Dermis blood vessel endothelial cell (primary cell): ENCODE results near the gene FAM83B. TPM values are rescaled to one million over a fixed set of nuclear protein-coding genes. Genes with fewer than 3 reads are reported as not detected.
"Not testable (repeated sequence)": the region's sequence is repeated elsewhere in the genome, so short reads cannot be mapped to it uniquely, and the experiment has no call there.

ENCODE experiments used
- DNase-seq: peaks from one replicate; pipeline ENCODE4 v3.0.0; 2010
- total RNA-seq: library from RNA; depleted of rRNA; stranded (reverse); fragments of >200 nt; gene quantifications from 2 replicates; pipeline ENCODE4 v1.2.3, GENCODE V29; 2014

Gene FAM83B
- total RNA-seq, 1 donor from 2014 or later: not detected

- DNase-seq: no peak
Observed at GRCh38 chr6:54899442-54899841, 52.9 kb downstream of the FAM83B start.

DNA sequence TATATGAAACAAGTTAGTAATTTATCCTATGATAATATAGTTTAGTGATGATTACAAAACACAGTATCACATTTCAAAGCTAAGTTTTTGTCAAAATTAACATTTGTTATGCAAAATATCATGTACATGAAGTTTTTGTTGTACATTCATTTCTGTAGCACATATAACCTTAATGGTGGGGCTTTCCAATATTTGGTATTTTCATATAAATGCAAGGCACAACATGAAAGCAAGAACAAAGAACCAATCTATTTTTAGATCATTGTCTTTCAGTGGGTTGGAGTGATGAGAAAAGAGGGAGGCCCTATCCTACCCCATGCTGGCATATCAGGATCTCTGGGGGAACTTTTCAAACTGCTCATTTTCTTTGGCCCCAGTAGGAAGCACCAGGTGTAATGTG, 53.4 kb downstream of the FAM83B start:
- DNase-seq: no peak

- no peak for DNase-seq
Observed at GRCh38 chr6:54900666-54901065, 54.1 kb downstream of the FAM83B start.

- no peak for DNase-seq
Observed at GRCh38 chr6:54903884-54904283, 57.3 kb downstream of the FAM83B start.

GRCh38 chr6:54907355-54907754, 60.8 kb downstream of the FAM83B start:
- no peak for DNase-seq

DNA sequence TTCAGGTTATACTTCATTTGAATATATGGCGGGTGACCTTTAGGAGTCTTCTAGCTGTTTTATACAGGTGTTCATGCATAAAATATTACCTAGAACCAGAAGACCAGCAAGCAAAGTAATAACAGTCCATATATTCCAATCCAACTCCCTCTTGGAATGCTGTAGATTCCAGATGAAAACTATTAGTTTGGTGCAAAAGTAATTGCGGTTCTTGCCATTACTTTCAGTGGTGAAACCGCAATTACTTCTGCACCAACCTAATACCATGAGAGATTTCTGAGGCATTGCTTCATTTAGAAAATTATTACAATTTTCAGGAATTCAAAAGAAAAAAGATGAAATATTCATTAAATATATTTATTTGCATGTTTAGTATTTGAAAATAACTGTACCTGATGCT, 62.6 kb downstream of the FAM83B start:
- DNase-seq: no peak

DNA sequence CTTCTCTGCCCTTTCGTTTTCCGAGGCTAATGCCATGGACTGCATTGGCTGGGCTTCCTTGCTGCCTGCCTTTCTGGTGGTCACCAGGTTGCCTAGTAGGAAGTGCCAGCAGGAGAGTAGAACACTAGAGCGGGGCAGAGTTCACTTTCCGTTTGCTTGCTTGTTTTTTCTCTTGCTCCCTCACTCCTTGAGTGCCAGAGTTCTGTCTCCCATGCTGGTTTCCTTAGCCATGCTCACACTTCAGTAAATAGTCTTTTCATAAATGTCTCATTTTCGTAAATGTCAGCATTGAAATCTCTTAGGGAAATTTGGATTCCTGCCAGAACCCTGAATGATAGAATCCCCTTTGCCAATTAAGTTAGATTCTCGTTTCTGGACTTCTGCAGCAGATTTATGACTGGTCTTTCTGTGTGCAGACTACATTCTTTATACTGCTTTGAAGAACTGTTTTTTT, 63.9 kb downstream of the FAM83B start:
- no peak for DNase-seq

DNA sequence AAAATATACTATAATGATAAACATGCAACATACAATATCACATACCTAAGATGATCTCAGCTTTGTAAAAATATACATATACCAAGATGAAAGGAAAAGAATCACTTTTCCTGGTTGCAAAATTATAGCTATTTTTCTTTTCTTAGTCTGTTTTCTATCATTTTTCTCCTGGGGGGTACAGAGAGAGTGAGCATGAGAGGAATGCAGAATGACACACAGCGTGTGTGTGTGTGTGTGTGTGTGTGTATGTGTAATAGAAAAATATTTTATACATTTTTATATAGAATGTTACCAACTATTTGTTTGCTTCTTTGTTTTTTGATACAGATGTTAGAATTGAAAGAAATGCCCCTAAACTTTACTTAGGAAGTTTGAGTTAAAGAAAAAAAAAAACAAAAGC, 64.3 kb downstream of the FAM83B start:
- no peak for DNase-seq

DNA sequence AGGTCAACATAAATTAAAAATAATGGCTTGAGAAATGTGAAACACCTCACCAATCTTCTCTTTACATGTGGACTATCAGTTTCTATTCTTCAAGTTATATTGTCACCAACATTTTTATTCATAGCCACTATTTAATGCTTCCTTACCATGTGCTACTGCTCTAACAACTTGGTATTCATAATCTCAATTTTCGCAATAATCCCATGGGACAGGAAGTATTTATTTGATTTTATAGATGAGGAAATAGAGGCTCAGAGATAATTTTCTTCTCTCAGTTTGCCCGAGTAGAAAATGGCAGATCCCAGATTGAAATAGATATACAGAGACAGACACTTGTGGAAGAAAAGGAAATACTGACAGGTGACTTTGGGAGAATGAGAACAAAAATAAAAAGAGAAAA, 66.6 kb downstream of the FAM83B start:
- DNase-seq: no peak

GRCh38 chr6:54916858-54917257, 70.3 kb downstream of the FAM83B start:
- DNase-seq: no peak

DNA sequence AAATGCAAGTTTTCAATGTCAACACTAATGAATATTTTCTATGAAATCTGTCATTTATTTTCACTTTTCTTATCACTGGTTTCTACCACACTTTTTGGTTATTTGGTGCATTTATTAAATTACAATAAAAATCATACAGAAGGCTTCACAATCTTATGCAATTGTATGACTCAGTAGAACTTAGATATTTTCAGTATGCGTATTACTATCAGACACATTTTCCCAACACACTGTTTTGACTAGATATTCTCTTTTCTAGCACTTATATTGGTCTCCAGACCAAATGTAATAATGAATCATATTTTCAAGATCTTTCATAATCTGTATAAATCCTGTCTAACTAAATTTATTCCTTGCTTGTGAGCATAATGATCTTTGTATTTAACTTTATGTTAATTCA, 74.1 kb downstream of the FAM83B start:
- DNase-seq: no peak

DNA sequence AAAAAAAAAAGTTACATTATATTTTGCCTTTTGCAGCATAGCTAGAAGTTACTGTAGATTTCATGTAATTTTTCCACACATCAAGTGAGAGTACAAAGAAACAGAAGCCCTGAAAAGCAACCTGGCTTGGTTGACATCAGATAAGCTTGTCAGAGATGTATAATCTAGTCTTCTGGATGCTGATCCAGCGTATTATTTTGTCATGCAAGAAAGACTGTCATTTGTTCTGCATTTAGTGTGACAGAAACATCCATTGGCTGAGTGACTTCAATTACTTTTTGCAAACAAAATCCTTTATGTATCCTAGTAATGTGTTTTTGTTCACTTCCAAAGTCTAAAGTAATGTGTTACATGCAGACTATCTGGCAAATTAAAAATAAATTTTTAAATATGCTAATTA, 75.3 kb downstream of the FAM83B start:
- no peak for DNase-seq

GRCh38 chr6:54929245-54929909, 82.8 kb downstream of the FAM83B start:
- no peak for DNase-seq

- DNase-seq: no peak
Observed at GRCh38 chr6:54932622-54933021, 86.1 kb downstream of the FAM83B start.

GRCh38 chr6:54935739-54936138, 89.2 kb downstream of the FAM83B start:
- DNase-seq: no peak

GRCh38 chr6:54937371-54937770, 90.8 kb downstream of the FAM83B start:
- DNase-seq: no peak

- DNase-seq: no peak
Observed at GRCh38 chr6:54957698-54958097, 111.1 kb downstream of the FAM83B start.

- no peak for DNase-seq
Observed at GRCh38 chr6:54958446-54958845, 111.9 kb downstream of the FAM83B start.

DNA sequence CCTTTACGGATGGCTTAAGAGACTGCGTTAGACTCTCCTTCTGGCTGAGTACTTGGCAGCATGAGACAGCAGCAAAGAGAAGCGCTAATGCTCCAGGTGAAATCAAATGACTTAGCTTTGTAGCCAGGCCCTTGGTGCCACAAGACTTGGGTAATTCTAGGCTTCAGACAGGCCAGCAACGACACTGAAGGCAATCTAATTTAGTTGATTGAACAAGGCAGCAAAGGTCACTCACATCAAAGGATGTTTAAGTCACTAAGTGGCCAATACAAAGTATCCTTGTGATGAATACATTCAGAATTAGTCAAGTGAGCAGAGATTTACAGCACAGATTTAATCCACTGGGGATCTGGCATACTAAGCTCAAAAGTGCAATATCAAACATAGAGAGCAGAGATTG, 113.2 kb downstream of the FAM83B start:
- no peak for DNase-seq

DNA sequence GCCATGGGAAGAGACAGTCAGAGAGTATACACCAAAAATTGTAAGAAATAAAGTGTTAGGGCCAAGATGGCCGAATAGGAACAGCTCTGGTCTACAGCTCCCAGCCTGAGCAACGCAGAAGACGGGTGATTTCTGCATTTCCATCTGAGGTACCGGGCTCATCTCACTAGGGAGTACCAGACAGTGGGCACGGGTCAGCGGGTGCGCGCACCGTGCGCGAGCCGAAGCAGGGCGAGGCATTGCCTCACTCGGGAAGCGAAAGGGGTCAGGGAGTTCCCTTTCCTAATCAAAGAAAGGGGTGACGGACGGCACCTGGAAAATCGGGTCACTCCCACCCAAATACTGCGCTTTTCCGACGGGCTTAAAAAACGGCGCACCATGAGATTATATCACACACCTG, 114.8 kb downstream of the FAM83B start:
- not testable (repeated sequence) for DNase-seq

GRCh38 chr6:54970337-54970736, 123.8 kb downstream of the FAM83B start:
- no peak for DNase-seq

DNA sequence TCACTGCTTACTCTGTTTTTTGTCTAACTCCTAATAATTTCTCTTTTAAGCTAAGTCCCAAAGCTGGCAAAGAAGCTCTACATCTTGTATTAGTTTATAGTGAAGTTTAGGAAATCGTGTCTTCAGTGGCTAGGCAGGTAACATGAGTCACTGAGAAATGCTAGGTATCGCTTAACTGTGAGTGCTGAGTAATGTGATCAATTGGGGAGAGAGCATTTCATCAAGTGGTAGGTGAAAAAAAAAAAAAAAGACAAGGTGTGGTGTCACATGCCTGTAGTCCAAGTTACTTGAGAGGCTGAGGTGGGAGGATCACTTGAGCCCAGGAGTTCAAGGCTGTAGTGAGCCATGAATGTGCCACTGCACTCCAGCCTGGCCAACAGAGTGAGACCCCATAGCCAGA, 125.3 kb downstream of the FAM83B start:
- DNase-seq: no peak

DNA sequence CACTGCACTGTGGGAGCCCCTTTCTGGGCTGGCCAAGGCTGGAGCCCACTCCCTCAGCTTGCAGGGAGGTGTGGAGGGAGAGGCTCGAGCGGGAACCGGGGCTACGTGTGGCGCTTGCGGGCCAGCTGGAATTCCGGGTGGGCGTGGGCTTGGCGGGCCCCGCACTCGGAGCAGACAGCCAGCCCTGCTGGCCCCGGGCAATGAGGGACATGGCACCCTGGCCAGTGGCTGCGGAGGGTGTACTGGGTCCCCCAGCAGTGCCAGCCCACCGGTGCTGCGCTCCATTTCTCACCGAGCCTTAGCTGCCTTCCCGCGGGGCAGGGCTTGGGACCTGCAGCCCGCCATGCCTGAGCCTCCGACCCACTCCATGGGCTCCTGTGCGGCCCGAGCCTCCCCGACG, 132.6 kb downstream of the FAM83B start:
- DNase-seq: not testable (repeated sequence)

- DNase-seq: no peak
Observed at GRCh38 chr6:54980511-54981275, 134.1 kb downstream of the FAM83B start.

DNA sequence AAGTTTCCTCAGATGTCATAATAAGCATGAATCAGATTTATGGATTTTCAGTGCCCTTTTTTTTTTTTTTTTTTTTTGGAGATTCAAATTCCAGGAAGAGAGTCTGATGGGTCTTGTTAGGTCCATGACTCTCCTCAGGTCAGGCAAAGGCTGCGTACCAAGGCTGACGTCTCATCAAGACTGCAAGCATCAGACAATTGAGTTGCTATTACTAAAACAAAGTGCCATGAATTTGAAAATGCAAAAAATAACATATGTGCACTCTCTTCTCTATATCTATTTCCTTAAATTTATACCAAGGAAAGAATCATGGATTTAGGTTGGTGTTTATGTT, 134.7 kb downstream of the FAM83B start:
- no peak for DNase-seq
